K562 (cell line): ENCODE results near the gene CYB5B. TPM values are rescaled to one million over a fixed set of nuclear protein-coding genes. Genes with fewer than 3 reads are reported as not detected.

Source experiments
- ASH1L ChIP-seq: fragments of 450-650 bp; IDR thresholded peaks from 2 replicates; pipeline ENCODE4 v1.6.1; 2018; ENCODE audit warnings: borderline replicate concordance, mild to moderate bottlenecking, low read depth; ENCODE audit not compliant: partially characterized antibody
- CBFB ChIP-seq: sonication (generic); formaldehyde crosslinking; IDR thresholded peaks from 2 replicates; pipeline ENCODE4 v1.4.0; 2020; ENCODE audit warnings: mild to moderate bottlenecking, missing genetic modification reagents
- MAFG ChIP-seq: fragments of 450-650 bp; conservative IDR thresholded peaks from 2 replicates; pipeline ENCODE4 v1.6.1; 2016; ENCODE audit warnings: missing genetic modification characterization, missing compliant biosample characterization
- MYBL2 ChIP-seq, 2 experiments: fragments of 450-650 bp in 1 of 2; sonication (generic) in 1 of 2; formaldehyde crosslinking in 1 of 2; IDR thresholded peaks; 2 replicates each; pipeline versions ENCODE4 v1.6.1 to v1.8.1; 2017 to 2022; ENCODE audit warnings: borderline replicate concordance in 1 of 2, inconsistent platforms in 1 of 2, low read depth in 1 of 2, mild to moderate bottlenecking in 1 of 2, missing genetic modification reagents in 1 of 2, moderate library complexity in 1 of 2
- NFE2L1 ChIP-seq: fragments of 450-650 bp; IDR thresholded peaks from 2 replicates; pipeline ENCODE4 v1.6.1; 2016; ENCODE audit warnings: missing genetic modification characterization, low read depth, mild to moderate bottlenecking, missing compliant biosample characterization, moderate library complexity, borderline replicate concordance
- PCBP2 ChIP-seq: fragments of 200-400 bp; formaldehyde crosslinking; IDR thresholded peaks from 2 replicates; pipeline ENCODE4 v1.6.1; 2018; ENCODE audit warnings: low read length, low read depth, mild to moderate bottlenecking, moderate library complexity; ENCODE audit not compliant: poor library complexity, severe bottlenecking
- TEAD4 ChIP-seq, 2 experiments: sonication (generic) in 1 of 2; formaldehyde crosslinking in 1 of 2; IDR thresholded peaks; 2 replicates each; pipeline versions ENCODE4 v1.6.1 to v1.8.0; 2012 to 2022; ENCODE audit warnings: borderline replicate concordance in 1 of 2, inconsistent platforms in 1 of 2, low read length in 1 of 2, mild to moderate bottlenecking in 1 of 2, missing genetic modification reagents in 1 of 2
- ZFPM2 ChIP-seq: fragments of 250-450 bp; sonication (Bioruptor Pico); IDR thresholded peaks from 2 replicates; pipeline ENCODE4 v1.5.1; 2022; ENCODE audit warnings: mild to moderate bottlenecking
- ZNF507 ChIP-seq: conservative IDR thresholded peaks from 2 replicates; pipeline ENCODE4 v1.6.1; 2017; ENCODE audit warnings: missing genetic modification characterization, missing compliant biosample characterization
- ZNF57 ChIP-seq: fragments of 450-650 bp; formaldehyde crosslinking; IDR thresholded peaks from 2 replicates; pipeline ENCODE4 v1.4.0; 2020; ENCODE audit warnings: mild to moderate bottlenecking, moderate library complexity
- polyA plus RNA-seq, 8 experiments: library from polyadenylated mRNA; depleted of rRNA in 4 of 8; stranded (reverse) in 5 of 8; unstranded in 3 of 8; fragments of >200 nt; fragmentation: Nextera tagmentation in 2 of 8; fragmentation: Illumina TruSeq in 1 of 8; extraction: Ambion mirVana in 2 of 8; extraction: Trizol in 1 of 8; gene quantifications; 2 replicates each; pipeline versions ENCODE4 v1.2.1 to v1.2.3, GENCODE V29; 2011 to 2014; ENCODE audit warnings: inconsistent platforms in 1 of 8, missing spikeins in 1 of 8
- total RNA-seq, 7 experiments: library from RNA; depleted of rRNA in 6 of 7; stranded (reverse); fragments of >200 nt in 6 of 7; fragmentation: Illumina TruSeq in 2 of 7; extraction: Trizol in 2 of 7; gene quantifications; 2 replicates each; pipeline versions ENCODE4 v1.2.1 to v1.2.3, GENCODE V29; 2011 to 2021; ENCODE audit warnings: low replicate concordance in 1 of 7
- TF ChIP-seq, protein P1 (sequence below): fragments of 450-650 bp; formaldehyde crosslinking; IDR thresholded peaks from 2 replicates; pipeline ENCODE4 v1.4.0; 2020; ENCODE audit warnings: mild to moderate bottlenecking
- TF ChIP-seq, protein P2 (sequence below): fragments of 250-450 bp; sonication (Bioruptor Pico); IDR thresholded peaks from 2 replicates; pipeline ENCODE4 v1.8.0; 2022; ENCODE audit warnings: inconsistent platforms
- TF ChIP-seq, protein P3 (sequence below): fragments of 450-650 bp; IDR thresholded peaks from 2 replicates; pipeline ENCODE4 v1.7.1; 2018; ENCODE audit warnings: mild to moderate bottlenecking, low read depth; ENCODE audit not compliant: partially characterized antibody
- TF ChIP-seq, protein P4 (sequence below): fragments of 250-450 bp; sonication (Bioruptor Pico); IDR thresholded peaks from 2 replicates; pipeline ENCODE4 v1.4.0; 2020

Gene CYB5B
- total and polyA plus RNA-seq, 9 of the 15 experiments (the other 6 are each of a cell fraction or from before 2014, with no cell fraction given) = 29.9 to 274 (median 136) TPM

DNA sequence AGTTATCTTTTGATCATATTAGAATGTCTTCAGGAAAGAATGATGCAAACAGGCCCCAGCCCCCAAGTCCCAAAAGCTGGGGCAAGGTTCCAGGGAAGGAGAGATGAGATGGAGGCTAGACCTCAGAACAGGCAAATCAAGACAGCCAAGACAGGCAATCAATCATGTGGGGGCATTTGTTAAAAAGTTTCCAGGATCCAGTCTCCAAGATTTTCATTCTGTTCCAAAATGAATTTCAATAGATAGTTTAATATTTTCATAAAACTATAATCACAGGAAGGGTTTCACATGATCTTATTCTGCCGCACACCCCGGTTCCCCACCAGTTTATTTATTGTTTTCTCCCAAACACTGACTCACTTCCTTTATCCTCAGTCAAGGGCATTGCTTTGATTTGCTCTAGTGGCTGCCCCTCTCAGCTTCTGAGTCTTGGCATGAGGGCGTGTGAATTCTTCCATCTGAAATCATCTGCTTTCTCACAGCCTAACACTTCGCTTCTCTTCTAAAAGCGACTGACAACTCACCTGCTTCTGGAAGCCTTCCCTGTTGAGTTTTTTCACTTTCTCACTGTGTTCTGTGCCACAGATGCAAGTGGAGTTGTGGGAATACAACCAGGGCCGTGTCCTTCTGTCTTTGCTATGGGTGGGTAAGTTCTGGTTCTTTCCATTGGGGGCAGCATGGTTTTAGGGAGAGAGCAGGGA, 26.4 kb upstream of the CYB5B start (continued):
- no peak for TF ChIP-seq ZNF57
- TF ChIP-seq MAFG (tag) = no peak
- no peak for TF ChIP-seq ZNF507 (tag)
- TF ChIP-seq, protein P1, sequence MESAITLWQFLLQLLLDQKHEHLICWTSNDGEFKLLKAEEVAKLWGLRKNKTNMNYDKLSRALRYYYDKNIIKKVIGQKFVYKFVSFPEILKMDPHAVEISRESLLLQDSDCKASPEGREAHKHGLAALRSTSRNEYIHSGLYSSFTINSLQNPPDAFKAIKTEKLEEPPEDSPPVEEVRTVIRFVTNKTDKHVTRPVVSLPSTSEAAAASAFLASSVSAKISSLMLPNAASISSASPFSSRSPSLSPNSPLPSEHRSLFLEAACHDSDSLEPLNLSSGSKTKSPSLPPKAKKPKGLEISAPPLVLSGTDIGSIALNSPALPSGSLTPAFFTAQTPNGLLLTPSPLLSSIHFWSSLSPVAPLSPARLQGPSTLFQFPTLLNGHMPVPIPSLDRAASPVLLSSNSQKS (CRISPR knock-in tag) = no peak
- no peak for TF ChIP-seq MYBL2 (IDR thresholded peaks at IDR 0.05; ENCODE audit: low read depth)
- no peak for TF ChIP-seq MYBL2 (CRISPR knock-in tag; IDR thresholded peaks at IDR 0.05; ENCODE audit: borderline replicate concordance)
- no peak for TF ChIP-seq PCBP2
- TF ChIP-seq, protein P2, sequence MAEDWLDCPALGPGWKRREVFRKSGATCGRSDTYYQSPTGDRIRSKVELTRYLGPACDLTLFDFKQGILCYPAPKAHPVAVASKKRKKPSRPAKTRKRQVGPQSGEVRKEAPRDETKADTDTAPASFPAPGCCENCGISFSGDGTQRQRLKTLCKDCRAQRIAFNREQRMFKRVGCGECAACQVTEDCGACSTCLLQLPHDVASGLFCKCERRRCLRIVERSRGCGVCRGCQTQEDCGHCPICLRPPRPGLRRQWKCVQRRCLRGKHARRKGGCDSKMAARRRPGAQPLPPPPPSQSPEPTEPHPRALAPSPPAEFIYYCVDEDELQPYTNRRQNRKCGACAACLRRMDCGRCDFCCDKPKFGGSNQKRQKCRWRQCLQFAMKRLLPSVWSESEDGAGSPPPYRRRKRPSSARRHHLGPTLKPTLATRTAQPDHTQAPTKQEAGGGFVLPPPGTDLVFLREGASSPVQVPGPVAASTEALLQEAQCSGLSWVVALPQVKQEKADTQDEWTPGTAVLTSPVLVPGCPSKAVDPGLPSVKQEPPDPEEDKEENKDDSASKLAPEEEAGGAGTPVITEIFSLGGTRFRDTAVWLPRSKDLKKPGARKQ (CRISPR knock-in tag) = no peak
- TF ChIP-seq, protein P3, sequence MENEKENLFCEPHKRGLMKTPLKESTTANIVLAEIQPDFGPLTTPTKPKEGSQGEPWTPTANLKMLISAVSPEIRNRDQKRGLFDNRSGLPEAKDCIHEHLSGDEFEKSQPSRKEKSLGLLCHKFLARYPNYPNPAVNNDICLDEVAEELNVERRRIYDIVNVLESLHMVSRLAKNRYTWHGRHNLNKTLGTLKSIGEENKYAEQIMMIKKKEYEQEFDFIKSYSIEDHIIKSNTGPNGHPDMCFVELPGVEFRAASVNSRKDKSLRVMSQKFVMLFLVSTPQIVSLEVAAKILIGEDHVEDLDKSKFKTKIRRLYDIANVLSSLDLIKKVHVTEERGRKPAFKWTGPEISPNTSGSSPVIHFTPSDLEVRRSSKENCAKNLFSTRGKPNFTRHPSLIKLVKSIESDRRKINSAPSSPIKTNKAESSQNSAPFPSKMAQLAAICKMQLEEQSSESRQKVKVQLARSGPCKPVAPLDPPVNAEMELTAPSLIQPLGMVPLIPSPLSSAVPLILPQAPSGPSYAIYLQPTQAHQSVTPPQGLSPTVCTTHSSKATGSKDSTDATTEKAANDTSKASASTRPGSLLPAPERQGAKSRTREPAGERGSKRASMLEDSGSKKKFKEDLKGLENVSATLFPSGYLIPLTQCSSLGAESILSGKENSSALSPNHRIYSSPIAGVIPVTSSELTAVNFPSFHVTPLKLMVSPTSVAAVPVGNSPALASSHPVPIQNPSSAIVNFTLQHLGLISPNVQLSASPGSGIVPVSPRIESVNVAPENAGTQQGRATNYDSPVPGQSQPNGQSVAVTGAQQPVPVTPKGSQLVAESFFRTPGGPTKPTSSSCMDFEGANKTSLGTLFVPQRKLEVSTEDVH = no peak
- no peak for TF ChIP-seq NFE2L1 (tag)
- no peak for TF ChIP-seq TEAD4 (IDR thresholded peaks at IDR 0.05; ENCODE audit: low read length)
- TF ChIP-seq TEAD4 (CRISPR knock-in tag; IDR thresholded peaks at IDR 0.05; ENCODE audit: borderline replicate concordance) = no peak
- TF ChIP-seq, protein P4, sequence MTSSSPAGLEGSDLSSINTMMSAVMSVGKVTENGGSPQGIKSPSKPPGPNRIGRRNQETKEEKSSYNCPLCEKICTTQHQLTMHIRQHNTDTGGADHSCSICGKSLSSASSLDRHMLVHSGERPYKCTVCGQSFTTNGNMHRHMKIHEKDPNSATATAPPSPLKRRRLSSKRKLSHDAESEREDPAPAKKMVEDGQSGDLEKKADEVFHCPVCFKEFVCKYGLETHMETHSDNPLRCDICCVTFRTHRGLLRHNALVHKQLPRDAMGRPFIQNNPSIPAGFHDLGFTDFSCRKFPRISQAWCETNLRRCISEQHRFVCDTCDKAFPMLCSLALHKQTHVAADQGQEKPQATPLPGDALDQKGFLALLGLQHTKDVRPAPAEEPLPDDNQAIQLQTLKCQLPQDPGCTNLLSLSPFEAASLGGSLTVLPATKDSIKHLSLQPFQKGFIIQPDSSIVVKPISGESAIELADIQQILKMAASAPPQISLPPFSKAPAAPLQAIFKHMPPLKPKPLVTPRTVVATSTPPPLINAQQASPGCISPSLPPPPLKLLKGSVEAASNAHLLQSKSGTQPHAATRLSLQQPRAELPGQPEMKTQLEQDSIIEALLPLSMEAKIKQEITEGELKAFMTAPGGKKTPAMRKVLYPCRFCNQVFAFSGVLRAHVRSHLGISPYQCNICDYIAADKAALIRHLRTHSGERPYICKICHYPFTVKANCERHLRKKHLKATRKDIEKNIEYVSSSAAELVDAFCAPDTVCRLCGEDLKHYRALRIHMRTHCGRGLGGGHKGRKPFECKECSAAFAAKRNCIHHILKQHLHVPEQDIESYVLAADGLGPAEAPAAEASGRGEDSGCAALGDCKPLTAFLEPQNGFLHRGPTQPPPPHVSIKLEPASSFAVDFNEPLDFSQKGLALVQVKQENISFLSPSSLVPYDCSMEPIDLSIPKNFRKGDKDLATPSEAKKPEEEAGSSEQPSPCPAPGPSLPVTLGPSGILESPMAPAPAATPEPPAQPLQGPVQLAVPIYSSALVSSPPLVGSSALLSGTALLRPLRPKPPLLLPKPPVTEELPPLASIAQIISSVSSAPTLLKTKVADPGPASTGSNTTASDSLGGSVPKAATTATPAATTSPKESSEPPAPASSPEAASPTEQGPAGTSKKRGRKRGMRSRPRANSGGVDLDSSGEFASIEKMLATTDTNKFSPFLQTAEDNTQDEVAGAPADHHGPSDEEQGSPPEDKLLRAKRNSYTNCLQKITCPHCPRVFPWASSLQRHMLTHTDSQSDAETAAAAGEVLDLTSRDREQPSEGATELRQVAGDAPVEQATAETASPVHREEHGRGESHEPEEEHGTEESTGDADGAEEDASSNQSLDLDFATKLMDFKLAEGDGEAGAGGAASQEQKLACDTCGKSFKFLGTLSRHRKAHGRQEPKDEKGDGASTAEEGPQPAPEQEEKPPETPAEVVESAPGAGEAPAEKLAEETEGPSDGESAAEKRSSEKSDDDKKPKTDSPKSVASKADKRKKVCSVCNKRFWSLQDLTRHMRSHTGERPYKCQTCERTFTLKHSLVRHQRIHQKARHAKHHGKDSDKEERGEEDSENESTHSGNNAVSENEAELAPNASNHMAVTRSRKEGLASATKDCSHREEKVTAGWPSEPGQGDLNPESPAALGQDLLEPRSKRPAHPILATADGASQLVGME (CRISPR knock-in tag) = no peak
- TF ChIP-seq ASH1L = no peak
- TF ChIP-seq ZFPM2 (CRISPR knock-in tag) = no peak
- no peak for TF ChIP-seq CBFB (CRISPR knock-in tag)
